ENCODE measurements around the gene CTDSPL2. TPM values are rescaled to one million over a fixed set of nuclear protein-coding genes. Genes with fewer than 3 reads are reported as not detected.
A peak's percentile ranks its signal among the peaks of the same experiment; 100 is the strongest.
"Not testable (repeated sequence)": the region's sequence is repeated elsewhere in the genome, so short reads cannot be mapped to it uniquely, and the experiment has no call there.

The CTDSPL2 gene
- total RNA-seq, 1 donor from 2014 or later: 37.4 TPM

DNA sequence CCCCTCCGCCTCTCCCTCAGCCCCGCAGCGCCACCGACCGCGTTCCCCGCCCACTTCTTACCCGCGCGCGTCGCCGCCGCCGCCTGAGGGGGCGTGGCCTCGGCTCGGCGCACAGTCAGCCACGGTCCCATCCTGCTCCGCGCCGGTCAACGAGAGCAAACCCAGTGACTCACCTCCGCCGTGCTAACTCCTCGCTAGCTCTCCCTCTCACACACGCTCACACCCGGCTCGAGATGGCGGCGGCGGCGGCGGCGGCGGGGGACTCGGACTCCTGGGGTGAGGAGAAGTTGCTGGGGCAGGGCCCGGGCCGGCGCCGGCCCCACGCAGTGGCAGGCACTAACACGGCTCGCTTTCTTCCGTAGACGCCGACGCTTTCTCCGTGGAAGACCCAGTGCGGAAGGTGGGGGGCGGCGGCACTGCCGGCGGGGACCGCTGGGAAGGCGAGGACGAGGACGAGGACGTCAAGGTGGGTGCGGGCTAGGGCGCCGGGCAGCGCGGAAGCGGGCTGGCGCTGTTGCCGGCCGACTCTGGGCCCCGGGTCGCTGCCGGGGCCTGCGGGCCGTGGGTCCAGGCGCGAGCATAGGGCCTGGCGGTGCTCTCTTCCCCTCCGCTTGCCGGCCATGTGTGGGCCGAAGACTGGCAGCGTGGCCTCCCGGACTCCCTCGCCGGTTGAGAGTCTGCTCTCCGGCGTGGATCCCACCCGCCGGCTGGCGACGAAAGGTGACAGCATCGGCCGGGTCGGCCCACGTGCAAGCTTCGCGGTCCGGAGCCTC is 109.7 kb downstream of the CTDSPL2 start, which contains the start of gene EIF3J:
Gene EIF3J (plus strand): TSS at position 186 of the 773 bp plus-strand sequence. CDS start 48 bp downstream, at position 234.
- Mint-ChIP-seq H3K4me1 (ENCODE audit: low read depth, unreplicated experiment) (peaks cover 16% of the 10 kb centered on the region), H3K9me3 (ENCODE audit: unreplicated experiment) (no peaks in the 10 kb centered on the region), H3K27me3 (ENCODE audit: unreplicated experiment) (peaks cover 3% of the 10 kb centered on the region), H3K4me3 (ENCODE audit: unreplicated experiment) (peak within 1 kb of the TSS; percentile 98), H3K27ac (ENCODE audit: unreplicated experiment) (peak within 1 kb of the TSS; percentile 83), H3K36me3 (ENCODE audit: unreplicated experiment) (no peaks in the 10 kb centered on the region)
- peak; percentile 92 for DNase-seq
- TF ChIP-seq, protein P1, sequence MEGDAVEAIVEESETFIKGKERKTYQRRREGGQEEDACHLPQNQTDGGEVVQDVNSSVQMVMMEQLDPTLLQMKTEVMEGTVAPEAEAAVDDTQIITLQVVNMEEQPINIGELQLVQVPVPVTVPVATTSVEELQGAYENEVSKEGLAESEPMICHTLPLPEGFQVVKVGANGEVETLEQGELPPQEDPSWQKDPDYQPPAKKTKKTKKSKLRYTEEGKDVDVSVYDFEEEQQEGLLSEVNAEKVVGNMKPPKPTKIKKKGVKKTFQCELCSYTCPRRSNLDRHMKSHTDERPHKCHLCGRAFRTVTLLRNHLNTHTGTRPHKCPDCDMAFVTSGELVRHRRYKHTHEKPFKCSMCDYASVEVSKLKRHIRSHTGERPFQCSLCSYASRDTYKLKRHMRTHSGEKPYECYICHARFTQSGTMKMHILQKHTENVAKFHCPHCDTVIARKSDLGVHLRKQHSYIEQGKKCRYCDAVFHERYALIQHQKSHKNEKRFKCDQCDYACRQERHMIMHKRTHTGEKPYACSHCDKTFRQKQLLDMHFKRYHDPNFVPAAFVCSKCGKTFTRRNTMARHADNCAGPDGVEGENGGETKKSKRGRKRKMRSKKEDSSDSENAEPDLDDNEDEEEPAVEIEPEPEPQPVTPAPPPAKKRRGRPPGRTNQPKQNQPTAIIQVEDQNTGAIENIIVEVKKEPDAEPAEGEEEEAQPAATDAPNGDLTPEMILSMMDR (IDR thresholded peaks at IDR 0.05; ENCODE audit: partially characterized antibody, unreplicated experiment): no peak

DNA sequence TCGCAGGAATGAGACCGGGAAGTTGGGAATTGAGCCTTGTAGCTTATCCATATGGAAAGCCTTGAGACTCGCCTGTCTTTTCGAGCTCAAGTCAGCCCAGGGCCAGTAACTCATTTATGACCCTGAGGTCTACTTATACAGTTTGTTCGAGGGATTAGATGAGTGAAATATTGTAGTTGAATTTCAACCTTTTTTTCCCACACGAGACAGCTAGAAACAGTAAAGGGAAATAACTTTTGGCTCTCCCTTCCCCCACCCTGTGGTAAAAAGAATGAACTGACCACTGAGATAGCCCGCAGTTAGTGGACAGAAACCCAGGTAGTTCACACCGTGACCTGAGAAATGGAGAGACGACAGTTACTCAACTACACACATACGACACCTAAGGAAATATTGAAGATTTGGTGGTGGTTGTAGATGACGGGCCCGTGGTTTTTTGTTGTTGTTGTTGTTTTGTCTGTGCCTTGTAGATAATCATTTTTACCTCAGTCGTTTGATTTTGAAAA is 110.4 kb downstream of the CTDSPL2 start:
- peak overlapping the region; percentile 85 for H3K4me3 Mint-ChIP-seq (ENCODE audit: unreplicated experiment)
- TF ChIP-seq, protein P1 (IDR thresholded peaks at IDR 0.05; ENCODE audit: partially characterized antibody, unreplicated experiment): no peak
- H3K36me3 Mint-ChIP-seq (ENCODE audit: unreplicated experiment): no peaks in the 10 kb centered on the region
- no peaks in the 10 kb centered on the region for H3K9me3 Mint-ChIP-seq (ENCODE audit: unreplicated experiment)
- no peak for DNase-seq
- H3K27me3 Mint-ChIP-seq (ENCODE audit: unreplicated experiment): peaks cover 3% of the 10 kb centered on the region
- peaks cover 16% of the 10 kb centered on the region for H3K4me1 Mint-ChIP-seq (ENCODE audit: low read depth, unreplicated experiment)
- peak overlapping the region; percentile 26 for H3K27ac Mint-ChIP-seq (ENCODE audit: unreplicated experiment)

DNA sequence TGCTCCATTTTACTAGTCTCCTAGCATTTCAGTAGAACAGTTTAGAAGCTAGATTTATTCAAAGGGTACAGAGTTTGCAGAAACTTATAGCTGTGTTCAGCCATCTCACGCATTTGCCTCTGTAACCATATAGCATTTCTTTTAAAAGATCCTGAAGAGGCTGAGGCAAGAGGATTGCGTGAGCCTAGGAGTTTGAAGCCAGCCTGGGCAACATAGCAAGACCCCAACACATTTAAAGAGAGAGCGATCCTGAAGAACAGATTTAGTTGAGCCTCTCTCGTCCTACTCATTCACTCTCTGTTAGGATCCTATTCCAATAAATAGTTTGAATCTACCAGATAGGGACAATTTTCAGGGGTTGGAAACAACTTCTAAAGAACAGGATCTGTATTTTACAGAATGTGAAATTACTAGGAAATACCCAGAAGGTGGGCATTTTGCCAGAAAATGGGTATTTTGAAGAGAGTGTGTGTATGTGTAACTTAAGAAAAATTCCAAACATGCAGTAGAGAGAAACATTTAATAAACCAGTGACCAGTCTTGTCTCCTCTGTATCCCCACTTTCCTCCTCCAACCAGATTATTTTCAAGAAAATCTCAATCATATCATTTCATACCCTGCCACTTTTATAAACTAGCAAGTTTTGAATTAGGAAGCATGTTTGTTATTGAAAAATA is 114.0 kb downstream of the CTDSPL2 start:
- Mint-ChIP-seq H3K9me3 (ENCODE audit: unreplicated experiment) (no peaks in the 10 kb centered on the region), H3K36me3 (ENCODE audit: unreplicated experiment) (no peaks in the 10 kb centered on the region), H3K27ac (ENCODE audit: unreplicated experiment) (no peak overlapping the region), H3K4me1 (ENCODE audit: low read depth, unreplicated experiment) (peaks cover 9% of the 10 kb centered on the region), H3K27me3 (ENCODE audit: unreplicated experiment) (peaks cover 3% of the 10 kb centered on the region), H3K4me3 (ENCODE audit: unreplicated experiment) (no peak overlapping the region)
- DNase-seq: no peak
- TF ChIP-seq, protein P1 (IDR thresholded peaks at IDR 0.05; ENCODE audit: partially characterized antibody, unreplicated experiment): no peak

DNA sequence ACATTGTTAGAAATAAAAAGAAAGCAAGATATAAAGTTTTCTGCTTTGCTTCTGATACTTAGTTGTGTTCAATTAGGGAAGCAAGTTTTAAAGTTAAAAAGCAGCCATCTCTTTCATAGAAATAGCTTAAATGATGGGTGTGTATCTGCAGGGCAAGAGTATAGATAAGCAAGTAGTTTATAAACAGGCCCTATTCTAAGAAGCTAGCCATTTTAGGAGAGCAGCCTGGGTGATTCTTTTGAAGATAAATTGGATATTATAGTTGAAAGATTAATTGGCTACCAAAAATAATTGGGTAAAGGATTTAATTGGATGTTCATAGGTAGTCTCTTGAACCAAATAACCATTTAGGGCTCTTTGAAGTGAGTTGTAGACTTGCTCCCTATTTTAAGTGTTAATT is 115.2 kb downstream of the CTDSPL2 start:
- TF ChIP-seq, protein P1 (IDR thresholded peaks at IDR 0.05; ENCODE audit: partially characterized antibody, unreplicated experiment): no peak
- Mint-ChIP-seq H3K27me3 (ENCODE audit: unreplicated experiment) (peaks cover 3% of the 10 kb centered on the region), H3K4me1 (ENCODE audit: low read depth, unreplicated experiment) (peaks cover 9% of the 10 kb centered on the region), H3K4me3 (ENCODE audit: unreplicated experiment) (no peak overlapping the region), H3K9me3 (ENCODE audit: unreplicated experiment) (no peaks in the 10 kb centered on the region), H3K36me3 (ENCODE audit: unreplicated experiment) (no peaks in the 10 kb centered on the region), H3K27ac (ENCODE audit: unreplicated experiment) (no peak overlapping the region)
- DNase-seq: no peak

DNA sequence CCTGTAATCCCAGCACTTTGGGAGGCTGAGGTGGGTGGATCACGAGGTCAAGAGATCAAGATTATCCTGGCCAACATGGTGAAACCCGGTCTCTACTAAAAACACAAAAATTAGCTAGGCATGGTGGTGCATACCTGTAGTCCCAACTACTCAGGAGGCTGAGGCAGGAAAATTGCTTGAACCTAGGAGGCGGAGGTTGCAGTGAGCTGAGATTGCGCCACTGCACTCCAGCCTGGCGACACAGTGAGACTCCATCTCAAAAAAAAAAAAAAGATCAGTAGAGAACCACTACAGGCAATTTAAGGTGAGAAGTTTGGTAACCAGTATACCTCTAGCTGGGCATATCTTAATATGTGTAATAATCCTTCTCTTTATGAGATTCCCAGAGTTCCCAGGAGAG is 117.3 kb downstream of the CTDSPL2 start:
- H3K4me3 Mint-ChIP-seq (ENCODE audit: unreplicated experiment); DNase-seq; H3K36me3 Mint-ChIP-seq (ENCODE audit: unreplicated experiment); H3K4me1 Mint-ChIP-seq (ENCODE audit: low read depth, unreplicated experiment); H3K27me3 Mint-ChIP-seq (ENCODE audit: unreplicated experiment); H3K9me3 Mint-ChIP-seq (ENCODE audit: unreplicated experiment); H3K27ac Mint-ChIP-seq (ENCODE audit: unreplicated experiment): not testable (repeated sequence)
